GM12878 (cell line): ENCODE data around the gene BRD1.

Experiments
- MYC ChIP-seq: IDR thresholded peaks from 2 replicates; pipeline ENCODE4 v1.6.1; 2011; ENCODE audit warnings: mild to moderate bottlenecking, low read length, moderate library complexity, inconsistent platforms; ENCODE audit not compliant: insufficient read depth, insufficient replicate concordance, insufficient read length, severe bottlenecking
- ZNF274 ChIP-seq: IDR thresholded peaks from one replicate; pipeline ENCODE4 v1.8.0; 2011; ENCODE audit not compliant: insufficient read length, insufficient read depth
- TF ChIP-seq, protein P1 (sequence below): fragments of 450-650 bp; IDR thresholded peaks from 2 replicates; pipeline ENCODE4 v1.6.1; 2017; ENCODE audit warnings: mild to moderate bottlenecking, moderate library complexity

DNA sequence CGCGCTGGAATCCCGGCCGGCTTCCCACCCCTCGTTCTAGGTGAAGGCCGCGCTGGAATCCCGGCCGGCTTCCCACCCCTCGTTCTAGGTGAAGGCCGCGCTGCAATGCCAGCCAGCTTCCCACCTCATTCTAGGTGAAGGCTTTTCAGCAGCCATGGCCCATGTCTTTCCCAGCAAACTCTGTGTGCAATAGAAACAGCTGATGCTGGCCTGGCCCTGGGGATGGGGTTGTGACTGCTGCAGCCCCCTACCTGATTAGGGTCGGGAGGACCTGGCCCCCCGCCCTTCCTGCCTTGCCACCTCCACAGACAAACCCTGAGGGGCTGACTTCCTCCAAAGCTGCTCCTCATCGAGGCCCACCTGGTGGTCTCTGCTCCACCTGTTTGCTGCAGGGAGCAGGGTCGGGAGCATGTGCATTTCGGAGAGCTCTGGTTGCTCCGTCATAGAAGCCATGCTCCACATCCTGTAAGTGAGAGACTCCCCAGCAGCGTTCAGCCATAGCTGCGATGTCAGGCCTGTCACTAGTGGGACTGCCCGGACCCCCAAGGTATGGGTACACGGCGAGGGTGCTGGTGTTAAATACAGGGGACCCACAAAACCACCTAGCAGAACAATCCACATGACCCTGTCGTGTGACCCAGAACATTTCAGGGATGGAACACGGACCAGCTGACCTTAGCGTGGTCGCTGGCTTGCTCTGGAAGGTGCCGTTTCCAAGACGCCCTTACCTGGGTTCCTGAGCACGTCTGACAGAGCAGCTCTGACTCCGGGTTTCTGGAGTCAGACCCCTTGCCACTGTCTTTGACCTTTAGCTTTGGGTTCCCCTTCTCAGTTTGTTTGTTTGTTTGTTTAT, 29.3 kb upstream of the BRD1 start:
- TF ChIP-seq, protein P1, sequence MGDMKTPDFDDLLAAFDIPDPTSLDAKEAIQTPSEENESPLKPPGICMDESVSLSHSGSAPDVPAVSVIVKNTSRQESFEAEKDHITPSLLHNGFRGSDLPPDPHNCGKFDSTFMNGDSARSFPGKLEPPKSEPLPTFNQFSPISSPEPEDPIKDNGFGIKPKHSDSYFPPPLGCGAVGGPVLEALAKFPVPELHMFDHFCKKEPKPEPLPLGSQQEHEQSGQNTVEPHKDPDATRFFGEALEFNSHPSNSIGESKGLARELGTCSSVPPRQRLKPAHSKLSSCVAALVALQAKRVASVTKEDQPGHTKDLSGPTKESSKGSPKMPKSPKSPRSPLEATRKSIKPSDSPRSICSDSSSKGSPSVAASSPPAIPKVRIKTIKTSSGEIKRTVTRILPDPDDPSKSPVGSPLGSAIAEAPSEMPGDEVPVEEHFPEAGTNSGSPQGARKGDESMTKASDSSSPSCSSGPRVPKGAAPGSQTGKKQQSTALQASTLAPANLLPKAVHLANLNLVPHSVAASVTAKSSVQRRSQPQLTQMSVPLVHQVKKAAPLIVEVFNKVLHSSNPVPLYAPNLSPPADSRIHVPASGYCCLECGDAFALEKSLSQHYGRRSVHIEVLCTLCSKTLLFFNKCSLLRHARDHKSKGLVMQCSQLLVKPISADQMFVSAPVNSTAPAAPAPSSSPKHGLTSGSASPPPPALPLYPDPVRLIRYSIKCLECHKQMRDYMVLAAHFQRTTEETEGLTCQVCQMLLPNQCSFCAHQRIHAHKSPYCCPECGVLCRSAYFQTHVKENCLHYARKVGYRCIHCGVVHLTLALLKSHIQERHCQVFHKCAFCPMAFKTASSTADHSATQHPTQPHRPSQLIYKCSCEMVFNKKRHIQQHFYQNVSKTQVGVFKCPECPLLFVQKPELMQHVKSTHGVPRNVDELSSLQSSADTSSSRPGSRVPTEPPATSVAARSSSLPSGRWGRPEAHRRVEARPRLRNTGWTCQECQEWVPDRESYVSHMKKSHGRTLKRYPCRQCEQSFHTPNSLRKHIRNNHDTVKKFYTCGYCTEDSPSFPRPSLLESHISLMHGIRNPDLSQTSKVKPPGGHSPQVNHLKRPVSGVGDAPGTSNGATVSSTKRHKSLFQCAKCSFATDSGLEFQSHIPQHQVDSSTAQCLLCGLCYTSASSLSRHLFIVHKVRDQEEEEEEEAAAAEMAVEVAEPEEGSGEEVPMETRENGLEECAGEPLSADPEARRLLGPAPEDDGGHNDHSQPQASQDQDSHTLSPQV: no peak
- TF ChIP-seq MYC (no peak), ZNF274 (no peak)
